Thymus (tissue), 11 donors: ENCODE results near the gene ZFR2. TPM values are rescaled to one million over a fixed set of nuclear protein-coding genes. Genes with fewer than 3 reads are reported as not detected.
"Not testable (repeated sequence)": the region's sequence is repeated elsewhere in the genome, so short reads cannot be mapped to it uniquely, and the experiment has no call there.

Experiments
- DNase-seq, 9 donors: peaks; one replicate each; pipeline ENCODE4 v3.0.0-alpha.2; 2013; ENCODE audit warnings: low spot score in 9 of 9, low read depth in 6 of 9, missing footprints in 1 of 9
- H3K27ac ChIP-seq, 2 donors: one replicate each; pipeline ENCODE4 v1.5.1; 2013; ENCODE audit warnings: control low read depth in 1 of 2, low read depth in 1 of 2, low read length in 1 of 2, mild to moderate bottlenecking in 1 of 2, moderate library complexity in 1 of 2
- H3K27me3 ChIP-seq, 2 donors: one replicate each; pipeline ENCODE4 v1.5.1; 2013; ENCODE audit warnings: low read length in 1 of 2; ENCODE audit not compliant: control insufficient read depth in 2 of 2, insufficient read depth in 1 of 2
- H3K36me3 ChIP-seq, 2 donors: one replicate each; pipeline ENCODE4 v1.5.1; 2013; ENCODE audit warnings: low read length in 1 of 2, mild to moderate bottlenecking in 1 of 2, moderate library complexity in 1 of 2; ENCODE audit not compliant: control insufficient read depth in 2 of 2, insufficient read depth in 2 of 2
- H3K4me1 ChIP-seq, 2 donors: one replicate each; pipeline ENCODE4 v1.5.1; 2013; ENCODE audit warnings: low read length in 2 of 2; ENCODE audit not compliant: control insufficient read depth in 2 of 2, insufficient read depth in 2 of 2
- H3K4me3 ChIP-seq, 2 donors: one replicate each; pipeline ENCODE4 v1.5.1; 2013; ENCODE audit warnings: low read length in 2 of 2, control low read depth in 1 of 2, mild to moderate bottlenecking in 1 of 2
- H3K9me3 ChIP-seq, 2 donors: one replicate each; pipeline ENCODE4 v1.5.1; 2013; ENCODE audit warnings: low read length in 1 of 2, mild to moderate bottlenecking in 1 of 2; ENCODE audit not compliant: control insufficient read depth in 2 of 2, insufficient read depth in 1 of 2
- WGBS: extraction: QIAGEN DNeasy Blood & Tissue Kit; methylation state at CpG from one replicate; pipeline ENCODE4 v1.1.7; 2013; 5-methylcytosine and 5-hydroxymethylcytosine counted together
- polyA plus RNA-seq: library from polyadenylated mRNA; stranded (reverse); fragments of 200-250 nt; gene quantifications from one replicate; pipeline ENCODE4 v1.2.3, GENCODE V29; 2013
- total RNA-seq: library from RNA; stranded (reverse); fragments of 120-200 nt; gene quantifications from one replicate; pipeline ENCODE4 v1.2.4, GENCODE V29; 2013
- donor health status: healthy.

The ZFR2 gene
- total and polyA plus RNA-seq, 2 donors: 0.32 to 0.33 TPM

DNA sequence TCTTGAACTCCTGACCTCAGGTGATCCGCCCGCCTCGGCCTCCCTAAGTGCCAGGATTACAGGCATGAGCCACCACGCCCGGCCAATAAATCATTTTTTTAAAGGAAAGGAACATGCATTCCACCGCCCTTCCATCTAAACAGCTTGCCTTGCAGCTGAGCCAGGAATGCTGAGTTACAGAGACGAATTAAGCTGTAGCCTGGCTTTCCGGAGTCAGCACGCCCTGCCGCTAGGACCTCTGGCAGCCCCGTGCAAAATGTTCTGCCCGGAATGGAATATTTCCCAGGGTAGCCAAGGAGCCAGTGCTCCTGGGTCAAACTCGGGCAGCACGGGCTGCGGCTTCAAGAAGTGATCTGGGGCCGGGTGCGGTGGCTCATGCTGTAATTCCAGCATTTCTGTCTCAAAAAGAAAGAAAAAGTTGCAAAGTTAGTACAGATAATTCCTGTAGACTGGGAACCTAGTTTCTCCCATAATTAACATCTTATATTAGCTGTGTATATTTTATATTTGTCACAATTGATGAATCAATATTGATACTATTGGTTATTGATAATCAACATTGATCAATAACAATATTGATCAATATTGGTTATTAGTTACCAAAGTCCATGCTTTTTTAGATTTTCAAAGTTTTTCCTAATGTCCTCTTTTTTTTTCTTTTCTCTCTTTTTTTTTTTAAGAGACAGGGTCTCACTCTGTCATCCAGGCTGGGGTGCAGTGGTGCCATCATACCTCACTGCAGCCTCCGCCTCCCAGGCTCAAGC, 30.9 kb upstream of the ZFR2 start:
- H3K4me1 ChIP-seq: no peaks in the 10 kb centered on the region
- H3K27ac ChIP-seq: no peak overlapping the region
- no peak for DNase-seq
- H3K27me3 ChIP-seq: no peaks in the 10 kb centered on the region
- 88% methylated on average over 18 of the region's 18 CpGs for WGBS
- no peak overlapping the region for H3K4me3 ChIP-seq
- no peaks in the 10 kb centered on the region for H3K9me3 ChIP-seq
- no peaks in the 10 kb centered on the region for H3K36me3 ChIP-seq

DNA sequence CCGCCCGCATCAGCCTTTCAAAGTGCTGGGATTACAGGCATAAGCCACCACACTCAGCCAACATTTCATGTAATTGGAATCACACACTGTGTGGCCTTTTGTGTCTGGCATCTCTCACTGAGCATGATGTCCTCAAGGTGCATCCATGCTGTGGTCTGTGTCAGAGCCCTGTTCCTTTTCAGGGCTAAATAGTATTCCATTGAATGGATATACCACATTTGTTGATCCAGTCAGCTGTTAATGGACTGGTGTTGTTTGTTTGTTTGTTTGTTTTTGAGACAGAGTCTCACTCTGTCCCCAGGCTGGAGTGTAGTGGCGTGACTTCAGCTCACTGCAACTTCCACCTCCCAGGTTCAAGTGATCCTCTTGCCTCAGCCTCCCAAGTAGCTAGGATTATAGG, 29.6 kb upstream of the ZFR2 start:
- H3K9me3 ChIP-seq: no peaks in the 10 kb centered on the region
- no peak overlapping the region for H3K27ac ChIP-seq
- WGBS: 80% methylated on average over 3 of the region's 3 CpGs
- no peaks in the 10 kb centered on the region for H3K36me3 ChIP-seq
- no peaks in the 10 kb centered on the region for H3K27me3 ChIP-seq
- no peaks in the 10 kb centered on the region for H3K4me1 ChIP-seq
- DNase-seq: no peak
- no peak overlapping the region for H3K4me3 ChIP-seq

DNA sequence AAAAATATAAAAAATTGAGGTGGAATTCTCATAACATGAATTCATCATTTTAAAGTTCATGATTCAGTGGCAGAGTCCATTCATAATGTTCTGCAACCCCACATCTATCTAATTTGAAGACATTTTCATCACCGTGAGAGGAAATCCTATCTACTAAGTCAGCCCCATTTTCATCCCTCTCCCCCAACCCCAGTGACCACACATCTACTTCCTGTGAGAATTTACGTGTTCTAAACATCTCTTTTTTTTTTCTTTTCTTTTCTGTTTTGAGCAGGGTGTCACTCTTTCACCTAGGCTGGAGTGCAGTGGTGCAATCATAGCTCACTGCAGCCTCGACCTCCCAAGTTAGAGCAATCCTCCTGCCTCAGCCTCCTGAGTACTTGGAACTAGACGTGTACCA, 29.1 kb upstream of the ZFR2 start:
- WGBS: 47% methylated on average over 4 of the region's 4 CpGs
- H3K27ac ChIP-seq: no peak overlapping the region
- no peaks in the 10 kb centered on the region for H3K27me3 ChIP-seq

DNA sequence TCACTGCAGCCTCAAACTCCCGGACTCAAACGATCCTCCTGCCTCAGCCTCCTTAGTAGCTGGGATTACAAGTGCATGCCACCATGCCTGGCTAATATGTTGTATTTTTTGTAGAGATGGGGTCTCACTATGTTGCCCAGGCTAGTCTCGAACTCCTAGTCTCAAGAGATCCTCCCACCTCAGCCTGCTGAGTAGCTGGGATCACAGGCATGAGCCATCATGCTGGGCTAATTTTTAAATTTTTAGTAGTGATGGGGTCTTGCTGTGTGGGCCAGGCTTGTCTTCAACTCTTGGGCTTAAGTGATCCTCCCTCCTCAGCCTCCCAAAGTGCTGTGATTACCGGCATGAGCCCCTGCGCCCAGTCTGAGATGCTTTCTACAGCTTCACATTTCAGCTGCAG, 26.9 kb upstream of the ZFR2 start:
- Histone ChIP-seq H3K9me3 (no peaks in the 10 kb centered on the region), H3K27ac (no peak overlapping the region), H3K27me3 (no peaks in the 10 kb centered on the region), H3K4me1 (no peaks in the 10 kb centered on the region), H3K4me3 (no peak overlapping the region), H3K36me3 (no peaks in the 10 kb centered on the region)
- 82% methylated on average over 5 of the region's 5 CpGs for WGBS
- DNase-seq: no peak

More for the DNA sequence above, 29.1 kb upstream of the ZFR2 start:
- no peaks in the 10 kb centered on the region for H3K36me3 ChIP-seq
- no peaks in the 10 kb centered on the region for H3K9me3 ChIP-seq
- no peak overlapping the region for H3K4me3 ChIP-seq
- no peak for DNase-seq
- no peaks in the 10 kb centered on the region for H3K4me1 ChIP-seq

- not testable (repeated sequence) for H3K27me3 ChIP-seq, H3K4me3 ChIP-seq, H3K9me3 ChIP-seq, DNase-seq, H3K27ac ChIP-seq, H3K4me1 ChIP-seq, H3K36me3 ChIP-seq
- 89% methylated on average over 5 of the region's 5 CpGs for WGBS
These were observed 26.1 kb upstream of the ZFR2 start for GRCh38 chr19:3894959-3895358.

GRCh38 chr19:3893509-3894179, 24.8 kb upstream of the ZFR2 start:
- Histone ChIP-seq H3K4me1 (no peaks in the 10 kb centered on the region), H3K27ac (no peak overlapping the region), H3K36me3 (no peaks in the 10 kb centered on the region), H3K27me3 (no peaks in the 10 kb centered on the region), H3K9me3 (no peaks in the 10 kb centered on the region), H3K4me3 (no peak overlapping the region)
- peak in 1 of 9 donors; percentile 10 for DNase-seq
- WGBS: 82% methylated on average over 12 of the region's 12 CpGs

GRCh38 chr19:3890591-3890990, 21.8 kb upstream of the ZFR2 start:
- 84% methylated on average over 17 of the region's 17 CpGs for WGBS
- H3K27ac ChIP-seq: no peak overlapping the region
- H3K4me3 ChIP-seq: no peak overlapping the region
- no peaks in the 10 kb centered on the region for H3K4me1 ChIP-seq
- H3K9me3 ChIP-seq: no peaks in the 10 kb centered on the region
- no peaks in the 10 kb centered on the region for H3K36me3 ChIP-seq
- no peak for DNase-seq
- H3K27me3 ChIP-seq: no peaks in the 10 kb centered on the region

- no peak overlapping the region for H3K4me3 ChIP-seq
- DNase-seq: no peak
- no peak overlapping the region for H3K27ac ChIP-seq
- no peaks in the 10 kb centered on the region for H3K36me3 ChIP-seq
- peaks cover 29 to 49% of the 10 kb centered on the region in 2 donors for H3K27me3 ChIP-seq
- peaks cover 0 to 2% of the 10 kb centered on the region in 2 donors for H3K9me3 ChIP-seq
- 26% methylated on average over 6 of the region's 6 CpGs for WGBS
- H3K4me1 ChIP-seq: peaks cover 0 to 3% of the 10 kb centered on the region in 2 donors
These were observed 13.2 kb upstream of the ZFR2 start for GRCh38 chr19:3882041-3882384.

DNA sequence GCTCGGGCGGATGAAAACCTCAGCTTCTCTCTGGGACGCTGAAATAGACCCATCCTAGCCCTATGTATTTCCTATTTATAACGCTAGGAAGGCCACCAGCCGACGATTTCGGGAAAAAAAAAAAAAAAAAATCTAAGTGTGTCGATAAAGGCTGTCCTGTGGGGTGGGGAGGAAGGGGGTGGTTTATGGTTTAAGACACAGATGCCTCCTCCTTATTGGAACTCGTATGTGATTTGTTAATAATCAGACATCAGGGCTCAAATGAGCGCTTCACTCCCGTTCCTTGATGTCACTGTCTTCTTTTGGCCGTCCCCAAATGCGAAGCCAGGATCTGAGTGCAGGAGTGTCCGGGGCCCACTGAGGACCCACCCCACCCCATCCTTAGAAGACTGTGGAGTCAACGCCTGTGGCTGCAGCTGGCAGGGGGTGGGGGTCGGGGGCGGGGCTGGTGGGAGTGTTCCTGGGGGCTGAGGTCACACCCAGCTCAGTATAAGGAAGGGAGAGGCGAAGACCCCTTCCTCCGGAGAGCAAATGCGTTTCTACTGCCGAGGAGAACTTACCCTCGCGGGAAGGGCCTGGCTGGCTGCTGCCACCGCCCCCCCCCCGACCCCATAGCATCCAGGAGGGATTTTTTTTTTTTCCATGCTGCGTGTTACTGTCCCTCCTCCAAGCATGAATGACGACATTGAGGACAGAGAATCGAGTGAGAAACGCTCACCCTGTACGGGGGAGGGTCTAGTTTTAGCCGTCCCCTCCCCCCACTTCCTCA, 12.6 kb upstream of the ZFR2 start:
- Histone ChIP-seq H3K4me3 (no peak overlapping the region), H3K9me3 (peaks cover 0 to 2% of the 10 kb centered on the region in 2 donors)
- 4% methylated on average over 31 of the region's 31 CpGs for WGBS

More for the DNA sequence above, 12.6 kb upstream of the ZFR2 start:
- no peaks in the 10 kb centered on the region for H3K36me3 ChIP-seq
- no peak overlapping the region for H3K27ac ChIP-seq
- peaks cover 0 to 3% of the 10 kb centered on the region in 2 donors for H3K4me1 ChIP-seq
- H3K27me3 ChIP-seq: peaks cover 29 to 49% of the 10 kb centered on the region in 2 donors
- DNase-seq: no peak
